ENCODE results near the gene KCNJ6.

DNA sequence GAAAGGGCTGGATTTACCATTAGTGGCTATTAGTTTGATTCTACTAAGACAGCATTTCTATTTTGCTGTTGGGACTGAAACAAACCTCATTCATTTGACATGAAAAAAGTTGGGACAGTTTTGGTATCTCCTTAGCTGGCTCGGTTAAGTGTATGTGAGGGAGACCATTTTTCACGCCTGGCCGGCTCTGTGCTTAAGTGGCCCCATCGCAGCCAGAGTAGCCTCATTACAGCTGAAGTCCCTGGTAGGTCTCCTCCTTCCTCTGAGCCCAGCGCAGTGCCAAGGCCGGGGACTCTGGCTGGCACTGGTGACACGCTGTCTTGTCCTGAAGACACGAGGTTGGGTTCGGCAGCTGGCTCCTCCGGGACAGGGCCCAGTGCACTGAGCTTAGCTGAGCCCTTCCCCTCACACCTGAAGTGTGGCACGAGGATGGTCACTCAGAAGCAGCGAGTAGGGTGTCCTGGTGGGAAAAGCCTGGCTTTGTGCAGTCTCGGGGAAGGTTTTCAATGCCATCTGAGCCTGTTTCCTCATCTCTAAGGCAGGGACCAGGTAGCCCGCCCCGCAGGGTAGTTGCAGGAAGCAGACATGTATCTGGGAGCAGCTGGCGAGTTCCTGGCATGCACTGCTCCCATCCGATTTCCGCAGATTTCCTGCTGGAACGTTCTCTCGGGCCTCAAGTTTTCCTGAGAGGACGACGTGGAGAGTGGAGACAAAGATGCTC is 353.2 kb downstream of the KCNJ6 start:
- TF ChIP-seq, protein P1, sequence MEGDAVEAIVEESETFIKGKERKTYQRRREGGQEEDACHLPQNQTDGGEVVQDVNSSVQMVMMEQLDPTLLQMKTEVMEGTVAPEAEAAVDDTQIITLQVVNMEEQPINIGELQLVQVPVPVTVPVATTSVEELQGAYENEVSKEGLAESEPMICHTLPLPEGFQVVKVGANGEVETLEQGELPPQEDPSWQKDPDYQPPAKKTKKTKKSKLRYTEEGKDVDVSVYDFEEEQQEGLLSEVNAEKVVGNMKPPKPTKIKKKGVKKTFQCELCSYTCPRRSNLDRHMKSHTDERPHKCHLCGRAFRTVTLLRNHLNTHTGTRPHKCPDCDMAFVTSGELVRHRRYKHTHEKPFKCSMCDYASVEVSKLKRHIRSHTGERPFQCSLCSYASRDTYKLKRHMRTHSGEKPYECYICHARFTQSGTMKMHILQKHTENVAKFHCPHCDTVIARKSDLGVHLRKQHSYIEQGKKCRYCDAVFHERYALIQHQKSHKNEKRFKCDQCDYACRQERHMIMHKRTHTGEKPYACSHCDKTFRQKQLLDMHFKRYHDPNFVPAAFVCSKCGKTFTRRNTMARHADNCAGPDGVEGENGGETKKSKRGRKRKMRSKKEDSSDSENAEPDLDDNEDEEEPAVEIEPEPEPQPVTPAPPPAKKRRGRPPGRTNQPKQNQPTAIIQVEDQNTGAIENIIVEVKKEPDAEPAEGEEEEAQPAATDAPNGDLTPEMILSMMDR (conservative IDR thresholded peaks at IDR 0.05; ENCODE audit: low read depth, low read length) = no peak
- TF ChIP-seq EZH2 (IDR thresholded peaks at IDR 0.05; ENCODE audit: borderline replicate concordance, low read depth, low read length, poor library complexity, severe bottlenecking) = no peak

Measured in A673 (cell line).